Renal cortex interstitium (tissue), 11 donors: ENCODE measurements around the gene CCM2. TPM values are rescaled to one million over a fixed set of nuclear protein-coding genes. Genes with fewer than 3 reads are reported as not detected.
A peak's percentile ranks its signal among the peaks of the same experiment; 100 is the strongest.

Experiments used
- DNase-seq, 11 donors: peaks; one replicate each; pipeline ENCODE4 v3.0.0-alpha.2; 2013; ENCODE audit warnings: low read depth in 9 of 11, low spot score in 4 of 11; ENCODE audit errors: extremely low read depth in 1 of 11
- polyA plus RNA-seq, 3 donors: library from polyadenylated mRNA; unstranded; fragments of 120-200 nt; gene quantifications; one replicate each; pipeline ENCODE4 v1.2.1, GENCODE V29; 2013; ENCODE audit not compliant: insufficient read length in 3 of 3

CCM2 gene
- polyA plus RNA-seq, 3 donors: 23.8 to 32.9 (median 26.1) TPM

DNA sequence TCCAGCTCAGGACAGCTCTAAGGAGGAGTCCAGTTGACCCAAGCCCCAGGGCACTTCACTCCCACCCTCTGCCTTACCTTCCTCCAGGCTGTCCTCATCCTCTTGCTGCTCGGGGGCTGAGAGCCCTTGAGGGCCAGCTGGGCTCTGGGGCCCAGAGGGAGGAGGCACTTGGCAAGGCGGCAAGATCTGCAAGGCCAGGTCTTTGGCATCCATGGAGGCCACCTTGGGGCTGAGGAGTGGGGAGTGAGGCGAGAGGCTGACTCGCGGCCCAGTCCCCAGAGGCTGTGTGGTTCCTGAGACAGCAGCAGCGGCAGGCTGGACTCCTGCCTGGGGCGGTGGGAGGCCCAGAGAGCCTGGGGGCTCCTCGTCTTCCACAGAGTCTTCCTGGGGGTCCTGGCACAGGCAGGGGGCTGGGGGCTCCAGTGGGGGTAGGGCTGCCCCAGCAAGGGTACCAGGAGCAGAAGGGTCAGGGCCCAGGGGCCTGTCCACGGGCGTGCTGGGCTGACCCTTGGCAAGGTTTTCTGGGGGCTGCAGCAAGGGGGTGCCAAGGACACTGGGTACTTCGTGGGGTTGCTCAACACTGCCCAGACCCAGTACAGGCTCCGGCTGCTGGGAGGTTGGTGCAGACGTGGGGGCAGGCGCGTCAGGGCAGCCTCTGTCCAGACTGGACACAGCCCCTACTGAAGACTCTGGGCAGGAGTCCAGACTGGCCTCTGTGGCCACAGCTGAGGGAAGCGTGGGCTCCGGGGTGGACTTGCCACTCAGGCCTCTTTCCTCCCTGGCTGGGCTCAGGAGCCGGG lies 82.2 kb downstream of the CCM2 start:
- no peak for DNase-seq

DNA sequence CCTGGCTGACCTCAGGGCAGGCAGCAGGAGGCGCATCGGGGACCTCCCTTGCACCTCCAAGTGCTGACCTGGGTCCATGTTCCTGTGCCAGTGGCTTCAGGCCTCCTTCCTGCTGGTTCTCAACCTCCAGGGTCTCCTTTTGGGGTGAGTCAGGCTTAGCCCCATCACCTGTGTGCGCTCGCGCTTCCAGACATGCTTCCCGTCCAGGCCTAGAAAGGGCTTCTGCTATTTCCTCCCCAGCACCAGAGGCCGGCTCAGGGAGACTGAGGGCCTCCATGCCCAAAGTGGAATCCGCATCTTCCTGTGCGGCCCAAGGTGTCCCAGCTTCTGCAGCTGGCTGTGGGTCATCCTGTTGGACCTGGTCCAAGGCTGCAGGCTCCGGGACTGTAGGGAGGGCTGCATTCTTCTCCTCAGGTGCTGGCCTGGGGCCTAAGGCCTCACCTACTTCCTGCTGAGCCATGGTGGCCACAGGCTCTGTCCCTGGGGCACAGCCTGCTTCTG lies 82.9 kb downstream of the CCM2 start:
- no peak for DNase-seq

DNA sequence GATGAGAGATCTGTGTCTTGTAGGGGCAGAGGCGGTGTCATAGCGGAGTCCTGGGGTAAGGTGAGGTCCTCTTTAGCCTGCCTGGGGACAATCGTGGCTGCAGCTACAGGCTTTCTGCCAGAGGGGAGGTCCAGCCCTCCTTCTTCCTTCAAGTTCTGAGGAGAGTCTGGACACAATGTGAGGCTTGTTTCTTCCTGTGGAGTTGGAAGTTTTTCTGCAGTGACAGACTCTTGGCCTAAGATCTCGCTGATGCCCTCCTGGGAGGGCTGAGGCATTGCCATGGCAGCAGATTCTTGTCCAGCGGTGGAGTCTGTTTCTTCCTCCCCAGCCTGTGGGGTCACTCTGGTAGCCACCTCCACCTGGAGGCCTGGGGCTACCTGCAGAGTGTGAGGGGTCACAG lies 84.3 kb downstream of the CCM2 start:
- no peak for DNase-seq

DNA sequence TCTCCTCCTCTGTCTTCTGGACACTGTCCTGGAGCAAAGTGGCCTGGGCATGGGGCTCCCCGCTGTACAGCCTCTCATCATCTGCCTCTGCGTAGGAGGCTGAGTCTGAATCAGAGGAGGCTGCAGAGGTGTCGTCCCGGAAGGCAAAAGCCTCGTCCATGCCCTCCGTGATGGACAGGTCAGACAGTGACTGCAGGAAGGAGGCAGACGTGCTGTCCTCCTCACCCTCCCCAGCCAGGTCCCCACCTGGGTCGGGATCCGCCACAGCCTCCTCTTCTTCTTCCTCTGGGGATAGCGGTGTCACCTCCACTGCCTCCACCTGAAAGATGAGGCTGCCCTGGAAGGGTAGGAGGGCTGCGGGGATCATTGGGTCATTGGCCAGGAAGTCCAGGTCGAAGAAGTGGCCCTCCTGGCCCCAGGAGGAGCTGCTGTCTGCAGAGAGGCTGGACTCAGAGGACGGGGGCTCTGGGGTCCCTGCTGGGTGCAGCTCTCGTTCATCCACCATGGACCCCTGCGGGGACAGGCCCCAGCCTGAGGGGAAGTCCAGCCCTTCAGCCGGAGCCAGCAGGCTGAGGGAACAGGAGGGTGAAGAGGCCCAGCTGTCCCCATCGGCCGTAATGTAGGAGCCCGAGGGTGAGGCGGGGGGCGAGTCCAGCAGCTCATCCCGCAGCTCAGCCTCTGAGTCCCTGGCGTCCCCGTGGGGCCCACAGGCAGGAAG lies 85.1 kb downstream of the CCM2 start:
- peak in 6 of 11 donors; percentile 12 to 49 (median 24) for DNase-seq

DNA sequence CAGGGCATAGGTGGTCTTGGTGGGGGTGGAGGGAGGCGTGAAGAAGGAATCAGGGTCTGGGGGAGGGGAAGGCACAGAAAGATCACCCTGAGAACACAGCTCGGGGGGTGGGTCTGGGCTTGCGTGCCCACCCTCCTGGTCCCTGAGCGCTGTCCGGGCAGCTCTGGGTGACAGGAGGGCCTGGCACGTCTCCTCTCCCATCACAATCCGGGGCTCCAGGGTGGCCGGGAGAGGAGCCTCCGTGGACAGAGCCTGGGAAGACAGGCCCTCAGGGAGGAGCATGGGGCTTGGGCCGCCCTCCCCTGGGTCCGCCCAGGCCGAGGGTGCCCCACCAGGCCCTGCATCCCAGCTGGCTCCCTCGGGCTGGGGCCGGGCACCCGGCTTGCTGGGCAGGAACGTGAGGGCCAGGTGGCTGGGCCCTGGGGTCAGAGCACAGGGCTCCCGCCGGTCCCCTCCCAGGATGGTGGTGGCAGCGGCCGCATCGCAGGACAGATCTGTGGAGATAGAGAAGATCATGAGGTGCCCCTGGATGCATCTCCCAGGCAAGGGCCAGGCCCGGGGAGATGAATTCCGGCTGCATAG lies 85.7 kb downstream of the CCM2 start:
- DNase-seq: no peak

DNA sequence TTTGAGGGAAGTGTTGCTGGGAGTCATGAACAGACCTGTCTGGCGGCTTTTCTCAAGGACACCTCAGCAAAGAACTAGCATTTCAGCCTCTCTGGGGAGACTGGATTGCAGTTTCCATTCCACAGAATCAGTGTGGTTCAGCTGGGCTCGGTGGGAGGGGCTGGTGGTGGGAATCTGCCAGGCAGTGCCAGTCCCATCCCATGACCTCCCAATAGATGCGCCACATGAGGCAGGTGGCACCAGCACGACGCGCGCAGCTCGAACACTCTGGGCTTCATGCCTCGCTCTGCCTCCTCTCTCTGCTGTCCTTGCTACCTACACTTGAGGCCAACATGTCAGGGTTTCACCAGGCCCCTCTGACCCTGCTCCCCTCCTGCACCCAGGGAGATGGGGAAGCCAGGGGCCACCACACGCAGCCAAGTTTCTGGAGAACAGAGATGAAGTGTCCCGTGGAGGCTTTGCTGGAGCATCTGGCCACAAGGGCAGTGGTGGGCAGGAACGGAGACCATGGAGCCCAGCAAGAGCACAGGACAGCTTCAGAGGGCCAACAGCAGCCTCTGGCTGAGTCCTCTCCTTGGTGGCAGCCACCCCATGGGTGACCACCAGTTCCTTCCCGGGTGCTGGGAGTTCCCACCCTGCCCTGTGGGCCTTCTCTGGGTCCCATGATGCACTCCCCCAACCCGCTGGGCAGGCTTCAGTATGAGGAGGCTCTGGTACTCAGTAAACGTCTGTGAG lies 86.5 kb downstream of the CCM2 start:
- DNase-seq: no peak

DNA sequence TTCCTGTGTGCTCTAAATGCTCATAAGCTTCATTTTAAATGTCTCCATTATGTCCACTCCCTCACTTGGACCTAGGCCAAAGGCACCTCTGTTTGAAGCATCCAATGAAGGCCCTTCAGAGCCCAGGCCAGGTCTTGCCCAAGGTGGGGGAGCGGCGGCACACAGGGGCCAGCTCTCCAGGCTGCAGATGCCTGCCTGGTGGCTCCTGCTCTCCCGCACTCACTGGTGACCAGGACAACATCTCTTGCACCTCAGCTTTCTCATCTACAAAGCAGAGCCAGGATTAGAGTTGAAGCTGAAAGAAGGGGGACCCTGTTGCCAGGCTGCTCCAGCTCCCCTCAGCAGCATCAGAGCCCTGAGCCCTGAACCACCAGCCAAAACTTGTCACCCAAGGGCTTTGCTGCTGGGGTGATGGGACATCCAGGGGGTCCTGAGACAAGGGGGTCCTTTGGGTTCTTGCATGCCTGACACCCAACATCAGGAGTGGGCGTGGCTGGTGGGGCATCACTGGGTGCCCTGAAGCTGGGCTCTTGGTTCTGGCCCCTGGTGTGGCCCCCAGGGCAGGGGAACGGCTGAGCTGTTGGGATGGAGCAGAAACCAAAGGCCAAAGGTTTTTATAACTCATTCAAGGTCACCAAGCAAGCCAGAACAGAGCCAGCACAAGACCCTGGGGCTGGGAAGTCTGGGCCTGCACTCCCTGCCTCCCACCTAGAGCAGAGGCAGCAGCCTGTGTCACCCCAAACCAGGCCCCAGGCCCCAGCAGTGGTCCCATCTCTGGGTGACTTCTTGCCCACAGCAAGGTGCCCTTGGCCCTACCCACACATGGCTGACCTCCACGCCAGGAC lies 87.5 kb downstream of the CCM2 start:
- DNase-seq: no peak

DNA sequence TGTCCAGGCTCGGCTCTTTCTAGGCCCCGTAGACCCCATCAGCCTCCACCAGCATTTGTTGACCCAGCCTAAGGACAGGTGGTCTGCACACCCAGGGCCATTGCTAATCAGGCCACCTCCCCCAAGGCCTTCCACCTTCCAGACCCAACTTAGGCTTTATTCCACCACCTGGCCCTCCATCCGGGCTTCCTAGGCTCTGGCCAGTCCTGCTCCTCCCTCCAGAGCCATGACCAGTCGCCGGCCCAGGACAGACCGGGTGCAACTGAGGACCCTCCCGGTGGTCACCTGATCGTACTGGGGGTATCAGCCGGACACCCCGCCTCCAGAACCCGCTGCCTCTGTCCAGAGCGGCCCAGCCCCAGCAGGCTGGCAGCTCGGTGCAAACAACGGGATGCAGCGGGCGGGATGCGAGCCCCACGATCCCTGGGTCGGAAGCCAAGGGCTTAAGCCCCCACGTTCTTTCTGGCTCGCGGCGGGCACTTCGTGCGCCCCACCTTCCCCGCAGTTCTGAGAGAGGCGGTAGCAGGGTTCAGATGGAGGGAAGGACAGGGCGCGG lies 88.2 kb downstream of the CCM2 start:
- DNase-seq: no peak

DNA sequence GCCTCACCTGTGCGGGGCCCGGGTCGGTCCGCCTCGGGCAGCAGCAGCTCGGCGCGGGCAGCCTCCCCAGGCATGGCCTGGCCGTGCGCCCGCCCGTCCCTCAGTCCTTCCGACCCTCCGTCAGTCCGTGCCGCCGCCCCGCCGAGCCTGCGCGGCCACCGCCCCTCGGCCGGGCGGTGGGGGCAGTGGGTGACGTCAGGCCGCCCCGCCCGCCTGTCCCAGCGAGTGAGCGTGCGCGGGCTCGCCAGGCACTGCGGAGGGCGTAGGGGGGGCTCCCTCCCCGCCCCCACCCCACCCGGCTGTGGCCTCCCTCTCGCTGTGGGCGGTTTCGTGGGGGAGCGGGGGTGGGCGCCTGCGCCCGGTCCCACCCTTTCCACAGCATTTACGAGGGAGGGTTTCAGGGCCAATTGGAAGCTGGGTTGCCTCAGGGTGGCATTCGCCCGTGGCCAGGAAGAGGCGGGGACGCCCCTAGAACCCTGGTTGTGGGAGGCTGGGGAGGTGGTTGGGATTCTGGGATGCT lies 88.9 kb downstream of the CCM2 start, which contains the start of gene NACAD:
Gene NACAD (minus strand): TSS at position 149 of the 520 bp plus-strand sequence. CDS start 75 bp downstream, at position 74.
- peak in 5 of 11 donors; percentile 15 to 45 (median 33) for DNase-seq

DNA sequence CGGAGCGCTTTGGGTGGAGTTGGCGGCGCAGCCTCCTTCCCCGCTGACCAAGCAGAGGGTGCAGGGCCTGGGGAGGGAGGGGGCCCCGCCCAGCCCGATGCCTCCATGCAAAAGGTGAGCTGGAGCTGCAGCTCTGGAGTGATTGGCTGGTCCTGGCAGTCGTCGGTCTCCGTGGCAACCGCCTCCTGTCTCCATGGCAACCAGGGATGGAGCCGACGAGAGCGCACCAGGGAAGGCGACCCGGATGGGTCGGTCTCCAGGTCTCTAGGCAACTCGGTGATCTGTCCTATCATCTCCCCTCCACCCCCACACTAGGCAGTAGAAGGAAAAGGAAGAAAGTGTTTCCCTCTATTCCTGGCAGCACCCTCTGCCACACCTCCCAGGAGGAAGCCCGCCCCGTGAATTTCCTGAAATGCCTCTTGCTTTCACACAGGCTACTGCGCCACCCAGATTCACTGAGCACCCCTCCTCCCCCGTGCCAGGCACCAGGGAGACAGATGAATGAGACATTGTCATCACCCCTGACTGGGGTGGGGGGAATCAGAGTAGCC lies 89.4 kb downstream of the CCM2 start:
- DNase-seq: peak in 9 of 11 donors; percentile 17 to 48 (median 37)

DNA sequence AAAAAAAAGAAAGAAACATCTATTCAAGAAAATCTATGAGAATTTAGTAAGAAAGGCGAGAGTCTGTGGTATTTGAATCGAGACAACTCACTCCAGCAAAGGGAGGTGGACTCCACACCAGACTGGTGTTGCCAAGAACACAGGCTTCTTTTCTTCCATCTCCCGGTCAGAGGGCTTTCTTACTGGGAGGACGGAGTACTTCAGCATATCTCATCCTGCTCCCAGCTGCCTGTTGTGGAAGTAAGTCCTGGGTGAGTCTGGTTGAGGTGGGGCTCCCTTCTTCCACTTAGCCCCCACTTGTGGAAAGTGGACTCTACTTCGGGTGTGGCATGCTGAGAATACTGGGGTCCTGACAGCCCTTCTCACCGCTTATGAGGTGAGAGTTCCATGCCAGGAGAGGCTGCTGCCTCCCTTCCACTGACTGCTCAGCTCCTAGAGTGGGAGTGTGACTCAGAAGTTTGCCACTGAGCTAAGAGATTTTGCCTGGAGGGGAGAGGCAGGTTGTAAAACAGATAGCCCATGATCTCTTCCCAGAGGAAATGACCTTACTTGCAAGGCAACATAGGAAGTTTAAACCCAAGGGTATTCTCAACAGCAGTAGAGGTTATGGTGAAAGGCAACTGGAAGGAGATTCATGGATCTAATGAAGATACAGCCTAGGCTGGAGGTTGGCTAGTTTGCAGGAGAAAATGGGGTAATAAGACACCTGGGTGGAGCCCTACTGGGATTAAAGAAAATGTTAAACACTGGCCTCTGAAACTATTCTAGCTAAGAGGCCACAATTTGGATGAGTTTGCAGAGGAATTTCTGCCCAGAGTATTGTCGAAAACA lies 92.3 kb downstream of the CCM2 start:
- no peak for DNase-seq

DNA sequence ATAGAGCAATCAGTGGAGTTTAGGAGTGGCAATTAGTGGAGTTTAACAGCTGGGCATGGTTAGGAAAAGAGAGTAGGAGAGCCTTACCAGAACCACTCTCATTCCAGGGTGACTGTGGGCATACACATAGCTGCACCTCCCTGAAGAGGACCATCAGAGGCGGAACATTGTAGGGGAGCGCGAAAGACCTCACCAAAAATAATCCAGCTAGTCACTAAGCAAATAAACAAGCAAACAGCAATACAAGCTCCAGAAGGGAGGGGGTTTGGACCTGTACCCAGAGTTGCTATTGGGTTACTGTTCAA lies 92.9 kb downstream of the CCM2 start:
- no peak for DNase-seq

DNA sequence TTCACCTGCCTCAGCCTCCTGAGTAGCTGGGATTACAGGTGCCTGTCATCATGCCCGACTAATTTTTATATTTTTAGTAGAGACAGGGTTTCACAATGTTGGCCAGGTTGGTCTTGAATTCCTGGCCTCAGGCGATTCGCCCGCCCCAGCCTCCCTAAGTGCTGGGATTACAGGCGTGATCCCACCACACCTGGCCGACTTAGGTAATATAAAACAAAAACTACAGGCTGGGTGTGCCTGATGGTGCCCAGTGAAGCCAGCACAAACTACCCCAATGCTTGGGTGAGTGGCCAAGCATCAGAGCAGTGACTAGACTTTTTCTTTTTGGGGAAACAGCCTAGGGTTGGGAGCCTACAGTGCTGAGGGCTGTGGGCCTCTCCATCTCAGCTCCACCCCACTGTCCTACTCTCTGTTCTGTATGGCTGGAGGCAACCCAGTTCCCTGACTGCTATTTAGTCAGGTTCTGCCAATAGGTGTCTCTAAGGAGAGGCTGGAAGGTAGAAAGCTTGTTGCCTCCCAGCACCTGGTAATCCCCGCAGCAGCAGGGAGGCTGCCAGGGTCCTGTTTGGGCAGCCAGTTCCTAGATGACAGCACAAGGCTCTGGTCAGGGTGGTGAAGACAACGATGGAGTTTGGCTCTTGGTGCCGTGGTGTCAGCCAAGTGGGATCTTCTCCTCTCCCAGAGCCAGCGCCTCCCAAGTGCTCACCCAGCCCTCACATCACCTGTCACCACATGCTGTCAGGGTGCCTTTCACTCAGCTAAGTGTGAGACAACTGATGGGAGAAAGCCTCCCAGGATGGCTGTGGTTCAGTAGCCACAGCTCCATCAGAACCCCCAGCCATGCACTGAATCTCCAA lies 99.2 kb downstream of the CCM2 start:
- DNase-seq: no peak

DNA sequence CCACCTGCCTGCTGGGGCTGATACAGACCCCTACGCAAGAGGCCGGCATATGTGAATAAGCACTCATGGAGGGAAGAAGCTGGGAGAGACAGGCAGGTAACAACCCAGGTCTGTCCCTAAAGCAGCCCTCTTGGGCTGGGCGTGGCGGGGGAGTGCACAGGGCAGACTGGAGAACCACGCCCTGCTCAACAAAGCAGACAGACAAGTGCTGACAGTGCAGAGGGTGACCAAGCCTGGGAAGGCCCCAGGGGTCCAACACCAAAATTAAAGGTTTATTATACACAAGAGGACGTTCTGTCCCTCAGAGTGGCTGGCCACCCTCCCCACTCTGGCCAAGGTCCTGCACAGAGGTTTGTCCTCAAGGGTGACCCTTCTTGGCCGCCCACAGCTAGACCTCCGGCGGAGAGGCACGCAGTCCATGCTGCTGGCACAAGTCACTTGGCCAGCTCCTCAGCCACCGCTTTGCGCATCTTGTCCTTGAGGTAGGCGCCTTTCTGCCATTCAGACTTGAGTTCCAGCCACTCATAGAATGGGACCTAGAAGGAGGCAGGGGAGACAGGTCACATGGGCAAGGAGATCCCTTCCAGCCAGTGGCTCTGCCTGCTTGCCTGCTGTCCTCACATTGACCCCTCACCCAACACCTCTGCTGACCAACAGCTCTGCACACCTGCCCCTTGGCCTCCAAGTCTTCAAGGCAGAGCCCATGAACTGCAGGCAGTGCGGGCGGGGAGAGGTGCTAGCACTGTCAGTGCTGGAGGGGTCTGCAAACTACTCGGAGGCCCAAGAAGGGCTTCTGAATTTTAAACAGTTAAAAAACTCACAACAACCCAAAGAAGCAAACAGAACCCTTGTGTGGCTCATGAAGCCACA lies 100.1 kb downstream of the CCM2 start:
- DNase-seq: no peak
